IPS-18c (cell line): ENCODE data around the gene TRDN.
"Not testable (repeated sequence)": the region's sequence is repeated elsewhere in the genome, so short reads cannot be mapped to it uniquely, and the experiment has no call there.

Source experiments
- H3K4me3 ChIP-seq: 2 replicates; pipeline ENCODE4 v1.7.0; 2013; ENCODE audit warnings: low read depth, mild to moderate bottlenecking, low read length, moderate library complexity; ENCODE audit not compliant: insufficient read depth
- H3K9me3 ChIP-seq: one replicate; pipeline ENCODE4 v1.6.1; 2013; ENCODE audit warnings: mild to moderate bottlenecking, low read length, moderate library complexity; ENCODE audit not compliant: control insufficient read depth, insufficient read depth

Gene TRDN

GRCh38 chr6:123316733-123317323 is 319.9 kb downstream of the TRDN start:
- no peak overlapping the region for H3K4me3 ChIP-seq
- no peaks in the 10 kb centered on the region for H3K9me3 ChIP-seq

- H3K4me3 ChIP-seq, H3K9me3 ChIP-seq: not testable (repeated sequence)
Observed at GRCh38 chr6:123314459-123314858, 322.3 kb downstream of the TRDN start.

- H3K9me3 ChIP-seq = no peaks in the 10 kb centered on the region
- no peak overlapping the region for H3K4me3 ChIP-seq
Observed at GRCh38 chr6:123309130-123309529, 327.6 kb downstream of the TRDN start.

DNA sequence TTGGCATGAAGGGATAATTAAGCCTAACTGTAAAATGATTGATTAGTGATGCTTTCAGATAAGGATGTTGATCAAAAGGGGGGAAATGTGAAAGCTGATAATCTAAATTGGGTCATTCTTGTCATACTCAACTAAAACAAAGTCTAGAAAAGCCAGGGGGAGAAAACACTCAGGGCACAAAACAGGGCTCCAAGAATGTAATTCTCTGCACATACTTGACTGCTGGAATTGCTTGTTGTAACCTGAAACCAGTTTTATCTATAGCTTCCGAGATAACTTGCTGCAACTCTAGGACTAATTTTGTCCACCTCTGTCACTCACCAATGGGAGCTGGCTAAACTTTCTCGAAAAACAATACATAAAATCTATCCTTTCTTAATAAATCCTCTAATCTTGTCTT is 330.4 kb downstream of the TRDN start:
- Histone ChIP-seq H3K4me3 (no peak overlapping the region), H3K9me3 (no peaks in the 10 kb centered on the region)

- Histone ChIP-seq H3K4me3 (no peak overlapping the region), H3K9me3 (no peaks in the 10 kb centered on the region)
Observed at GRCh38 chr6:123295672-123296071, 341.1 kb downstream of the TRDN start.

DNA sequence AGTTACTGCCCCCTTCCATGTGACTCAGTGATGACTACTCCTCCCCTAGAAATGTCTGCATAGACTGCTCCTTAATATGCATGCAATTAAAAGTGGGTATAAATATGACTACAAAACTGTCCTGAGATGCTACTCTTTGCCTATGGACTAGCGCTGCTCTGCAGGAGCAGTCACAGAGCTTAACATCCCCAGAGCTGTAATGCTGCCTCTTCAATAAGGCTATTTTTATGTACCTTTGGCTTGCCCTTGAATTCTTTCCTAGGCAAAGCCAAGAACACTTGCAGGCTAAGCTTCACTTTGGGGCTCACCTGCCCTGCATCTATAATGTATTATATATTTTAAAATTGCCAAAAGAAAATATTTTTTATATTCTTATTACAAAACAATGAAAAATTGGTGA is 341.6 kb downstream of the TRDN start:
- no peaks in the 10 kb centered on the region for H3K9me3 ChIP-seq
- H3K4me3 ChIP-seq = no peak overlapping the region

DNA sequence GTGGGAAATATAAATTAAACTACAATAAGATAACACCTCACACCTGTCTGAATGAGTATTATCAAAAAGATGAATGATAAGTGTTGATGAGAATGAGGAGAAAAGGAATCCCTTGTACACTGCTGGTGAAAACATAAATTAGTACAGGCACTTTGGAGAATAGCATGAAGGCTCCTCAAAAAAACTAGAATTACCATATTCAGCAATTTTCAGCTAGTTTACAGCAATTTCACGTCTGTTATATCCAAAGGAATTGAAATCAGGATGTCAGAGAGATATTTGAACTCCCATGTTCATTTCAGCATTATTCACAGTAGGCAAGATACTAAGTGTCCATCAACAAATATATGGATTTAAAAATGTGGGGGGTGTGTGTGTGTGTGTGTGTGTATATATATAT is 348.1 kb downstream of the TRDN start:
- Histone ChIP-seq H3K9me3 (no peaks in the 10 kb centered on the region), H3K4me3 (no peak overlapping the region)

DNA sequence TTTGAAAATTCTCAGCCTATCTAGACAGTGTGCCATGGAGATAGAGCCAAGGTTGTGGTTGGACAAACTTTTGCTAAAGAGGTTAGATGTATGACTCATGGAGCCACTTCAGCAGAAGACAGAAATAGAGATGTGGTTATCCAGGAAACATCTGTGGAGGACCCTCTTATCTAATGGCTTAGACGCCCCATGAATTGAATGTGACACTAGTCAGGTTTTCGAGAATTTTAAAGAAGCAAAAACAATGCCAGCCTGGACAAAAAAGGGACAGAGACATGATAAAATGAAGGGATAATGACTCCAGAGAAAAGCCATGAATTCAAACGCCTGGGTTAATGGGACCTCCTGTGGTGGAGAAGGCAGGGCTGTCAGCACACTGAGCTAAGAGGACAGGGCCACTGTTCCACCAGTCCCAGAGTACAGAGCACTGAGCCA is 360.2 kb downstream of the TRDN start:
- no peak overlapping the region for H3K4me3 ChIP-seq

DNA sequence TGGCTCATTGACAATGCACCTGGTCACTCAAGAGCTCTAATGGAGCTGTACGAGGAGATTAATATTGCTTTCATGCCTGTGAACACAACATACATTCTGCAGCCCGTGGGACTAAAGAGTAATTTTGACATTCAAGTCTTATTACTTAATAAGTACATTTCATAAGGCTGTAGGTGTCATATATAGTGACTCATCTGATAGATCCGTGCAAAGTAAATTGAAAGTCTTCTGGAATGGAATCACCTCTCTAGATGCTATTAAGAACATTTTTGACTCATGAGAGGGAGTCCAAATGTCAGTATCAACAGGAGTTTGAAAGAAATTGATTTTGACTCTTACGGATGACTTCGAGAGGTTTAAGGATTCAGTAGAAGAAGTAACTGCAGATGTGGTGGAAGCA is 372.8 kb downstream of the TRDN start:
- Histone ChIP-seq H3K4me3 (no peak overlapping the region), H3K9me3 (no peaks in the 10 kb centered on the region)

More for the DNA sequence above, 360.2 kb downstream of the TRDN start:
- peaks cover 2% of the 10 kb centered on the region for H3K9me3 ChIP-seq

DNA sequence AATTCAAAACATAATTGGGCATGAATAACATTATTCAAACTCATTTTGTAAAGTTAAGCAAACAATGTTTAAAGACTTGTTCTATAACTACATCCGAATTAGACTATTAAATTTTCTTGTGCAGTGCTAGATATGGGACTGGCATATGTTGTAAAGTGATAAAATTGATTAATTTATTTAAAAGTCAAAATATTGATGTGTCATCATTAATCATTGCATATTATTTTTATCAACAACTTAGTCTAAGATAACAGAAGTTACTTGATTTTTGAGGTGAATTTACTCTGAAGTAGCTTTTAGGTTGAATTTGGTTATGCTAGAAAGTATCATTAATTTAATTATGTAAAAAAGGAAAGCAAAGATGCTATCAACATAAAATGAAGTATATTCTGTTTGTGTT is 396.1 kb downstream of the TRDN start:
- no peak overlapping the region for H3K4me3 ChIP-seq
- H3K9me3 ChIP-seq = no peaks in the 10 kb centered on the region

- no peaks in the 10 kb centered on the region for H3K9me3 ChIP-seq
- no peak overlapping the region for H3K4me3 ChIP-seq
Observed at GRCh38 chr6:123233336-123233735, 403.4 kb downstream of the TRDN start.

- H3K9me3 ChIP-seq, H3K4me3 ChIP-seq: not testable (repeated sequence)
Observed at GRCh38 chr6:123227789-123228188, 409.0 kb downstream of the TRDN start.

- H3K4me3 ChIP-seq = no peak overlapping the region
- H3K9me3 ChIP-seq = no peaks in the 10 kb centered on the region
Observed at GRCh38 chr6:123226398-123226797, 410.4 kb downstream of the TRDN start.

DNA sequence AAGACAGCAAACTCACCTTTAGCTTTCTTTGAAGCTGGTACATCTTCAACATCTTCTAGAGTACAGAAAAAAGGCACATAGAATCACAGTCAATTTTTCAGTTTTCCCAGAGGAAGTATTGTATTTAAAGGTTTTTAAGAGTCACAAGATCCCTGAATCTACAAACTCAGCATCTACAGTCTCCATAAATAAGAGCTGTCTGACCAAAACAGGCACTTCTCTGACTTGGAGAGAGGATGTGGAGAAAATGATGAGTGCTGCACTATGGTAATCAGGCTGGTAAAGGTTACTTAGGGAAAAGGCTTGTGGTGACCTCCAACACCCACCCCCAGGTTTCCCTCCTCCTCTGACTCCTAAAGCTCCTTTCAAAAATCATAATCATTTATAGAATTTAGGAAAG is 412.7 kb downstream of the TRDN start:
- H3K9me3 ChIP-seq = no peaks in the 10 kb centered on the region
- H3K4me3 ChIP-seq = no peak overlapping the region

- H3K9me3 ChIP-seq = no peaks in the 10 kb centered on the region
- no peak overlapping the region for H3K4me3 ChIP-seq
Observed at GRCh38 chr6:123223461-123223860, 413.3 kb downstream of the TRDN start.

DNA sequence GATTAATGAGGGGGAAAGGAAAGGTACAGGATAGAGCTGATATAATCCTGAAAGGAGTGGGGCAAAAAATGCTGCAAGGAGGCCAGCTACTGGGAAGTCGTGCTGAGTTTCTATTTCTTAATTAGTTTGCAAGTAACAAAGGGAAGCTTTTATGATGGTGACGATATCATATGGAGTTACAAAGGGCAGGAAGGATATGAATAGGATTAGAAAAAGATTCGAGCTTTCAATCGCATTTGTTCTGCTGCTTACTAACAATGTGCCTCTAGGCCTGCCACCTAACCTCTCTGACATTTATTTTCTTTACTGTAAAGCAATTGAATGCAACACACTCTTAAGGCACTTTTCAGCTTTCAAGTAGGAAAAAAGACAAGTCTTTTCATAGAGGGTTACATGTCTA is 421.5 kb downstream of the TRDN start:
- no peaks in the 10 kb centered on the region for H3K9me3 ChIP-seq
- H3K4me3 ChIP-seq = no peak overlapping the region

GRCh38 chr6:123214433-123214832 is 422.3 kb downstream of the TRDN start:
- H3K9me3 ChIP-seq = no peaks in the 10 kb centered on the region
- H3K4me3 ChIP-seq = no peak overlapping the region

GRCh38 chr6:123213921-123214320 is 422.8 kb downstream of the TRDN start:
- H3K9me3 ChIP-seq = no peaks in the 10 kb centered on the region
- no peak overlapping the region for H3K4me3 ChIP-seq

- no peak overlapping the region for H3K4me3 ChIP-seq
- no peaks in the 10 kb centered on the region for H3K9me3 ChIP-seq
Observed at GRCh38 chr6:123211777-123212545, 424.8 kb downstream of the TRDN start.
